Endodermal cell (in vitro differentiated cells): Measurements from ENCODE around the gene IRX2. TPM values are rescaled to one million over a fixed set of nuclear protein-coding genes. Genes with fewer than 3 reads are reported as not detected.
A peak's percentile ranks its signal among the peaks of the same experiment; 100 is the strongest.

Experiments
- DNase-seq: peaks from one replicate; pipeline ENCODE4 v3.0.0-alpha.2; 2017
- H3K27ac ChIP-seq: 2 replicates; pipeline ENCODE4 v1.5.1; 2013; ENCODE audit warnings: mild to moderate bottlenecking, low read depth, low read length, moderate library complexity
- H3K27me3 ChIP-seq: 2 replicates; pipeline ENCODE4 v1.6.1; 2013; ENCODE audit warnings: mild to moderate bottlenecking, low read length, moderate library complexity; ENCODE audit not compliant: insufficient read depth, control insufficient read depth, poor library complexity, severe bottlenecking
- H3K36me3 ChIP-seq: 2 replicates; pipeline ENCODE4 v1.7.0; 2013; ENCODE audit warnings: mild to moderate bottlenecking, low read length, moderate library complexity; ENCODE audit not compliant: control insufficient read depth, insufficient read depth
- H3K4me1 ChIP-seq: one replicate; pipeline ENCODE4 v1.7.0; 2013; ENCODE audit warnings: low read length; ENCODE audit not compliant: control insufficient read depth, insufficient read depth
- H3K4me3 ChIP-seq: 2 replicates; pipeline ENCODE4 v1.5.1; 2013; ENCODE audit warnings: mild to moderate bottlenecking, low read length, moderate library complexity
- H3K9ac ChIP-seq: 2 replicates; pipeline ENCODE4 v1.6.1; 2013; ENCODE audit warnings: mild to moderate bottlenecking, low read length, moderate library complexity; ENCODE audit not compliant: poor library complexity, severe bottlenecking; ENCODE audit errors: extremely low read depth
- H3K9me3 ChIP-seq: 2 replicates; pipeline ENCODE4 v1.6.1; 2013; ENCODE audit warnings: mild to moderate bottlenecking, low read length, moderate library complexity; ENCODE audit not compliant: control insufficient read depth
- H3K27ac Mint-ChIP-seq: 2 replicates; pipeline ENCODE4 v1.8.0; 2020; ENCODE audit warnings: mixed read lengths
- H3K27me3 Mint-ChIP-seq: 2 replicates; pipeline ENCODE4 v1.8.0; 2021; ENCODE audit warnings: mild to moderate bottlenecking, mixed read lengths; ENCODE audit not compliant: insufficient read depth
- H3K36me3 Mint-ChIP-seq: 2 replicates; pipeline ENCODE4 v1.8.0; 2020; ENCODE audit warnings: low read depth, mixed read lengths
- H3K4me1 Mint-ChIP-seq: 2 replicates; pipeline ENCODE4 v1.8.0; 2020; ENCODE audit warnings: mixed read lengths
- H3K4me3 Mint-ChIP-seq: 2 replicates; pipeline ENCODE4 v1.8.0; 2020; ENCODE audit warnings: mild to moderate bottlenecking, moderate library complexity, mixed read lengths
- H3K9me3 Mint-ChIP-seq: 2 replicates; pipeline ENCODE4 v1.8.0; 2020; ENCODE audit warnings: mild to moderate bottlenecking, mixed read lengths
- CTCF ChIP-seq: fragments of 200-600 bp; sonication (generic); conservative IDR thresholded peaks from 2 replicates; pipeline ENCODE4 v1.5.0; 2021; ENCODE audit warnings: antibody characterized with exemption, mild to moderate bottlenecking
- WGBS, 2 experiments: methylation state at CpG; one replicate each; pipeline versions ENCODE4 v1.1.5 to v1.1.7; 2013; ENCODE audit warnings: missing lambda C conversion rate in 2 of 2, mixed read lengths in 1 of 2; ENCODE audit not compliant: insufficient coverage in 1 of 2, insufficient read length in 1 of 2; 5-methylcytosine and 5-hydroxymethylcytosine counted together
- total RNA-seq, 2 donors: library from RNA; stranded (reverse); fragmentation: NEBNext Ultra II Directional in 1 of 2; extraction: Animal tissue kit (Norgen Biotek cat#: 25700) in 1 of 2; gene quantifications; 2 replicates in 1 of 2; 3 replicates in 1 of 2; pipeline ENCODE4 v1.2.1, GENCODE V29; 2021

IRX2 gene
- total RNA-seq, 2 donors from 2014 or later = 4.2 to 6.9 TPM

- H3K4me3 ChIP-seq = no peak overlapping the region
- peak; percentile 90 for DNase-seq
- H3K27me3 ChIP-seq = no peaks in the 10 kb centered on the region
- no peak overlapping the region for H3K27ac ChIP-seq
- no peaks in the 10 kb centered on the region for H3K4me1 Mint-ChIP-seq
- peak overlapping the region; percentile 43 for H3K27ac Mint-ChIP-seq
- no peak overlapping the region for H3K9ac ChIP-seq
- no peaks in the 10 kb centered on the region for H3K36me3 Mint-ChIP-seq
- no peaks in the 10 kb centered on the region for H3K4me1 ChIP-seq
- H3K36me3 ChIP-seq = no peaks in the 10 kb centered on the region
- peaks cover 16% of the 10 kb centered on the region for H3K9me3 Mint-ChIP-seq
- H3K9me3 ChIP-seq = peaks cover 3% of the 10 kb centered on the region
- peak; percentile 30 for TF ChIP-seq CTCF
- H3K27me3 Mint-ChIP-seq = no peaks in the 10 kb centered on the region
- no peak overlapping the region for H3K4me3 Mint-ChIP-seq
- 91 to 93% methylated on average over 4 to 11 of the region's 11 CpGs for WGBS, 2 experiments
Measured at GRCh38 chr5:2780421-2781171, 29.1 kb upstream of the IRX2 start.

GRCh38 chr5:2779459-2779858 lies 28.0 kb upstream of the IRX2 start:
- Histone ChIP-seq H3K4me3 (no peak overlapping the region), H3K36me3 (no peaks in the 10 kb centered on the region), H3K27me3 (no peaks in the 10 kb centered on the region), H3K27ac (no peak overlapping the region), H3K4me1 (no peaks in the 10 kb centered on the region), H3K9ac (no peak overlapping the region), H3K9me3 (no peaks in the 10 kb centered on the region)
- Mint-ChIP-seq H3K4me3 (no peak overlapping the region), H3K36me3 (no peaks in the 10 kb centered on the region), H3K27ac (no peak overlapping the region), H3K4me1 (no peaks in the 10 kb centered on the region), H3K27me3 (no peaks in the 10 kb centered on the region), H3K9me3 (peaks cover 7% of the 10 kb centered on the region)
- no peak for DNase-seq
- no peak for TF ChIP-seq CTCF
- WGBS, 2 experiments = 81 to 87% methylated on average over 6 to 9 of the region's 9 CpGs

- Histone ChIP-seq H3K4me1 (no peaks in the 10 kb centered on the region), H3K4me3 (no peak overlapping the region), H3K36me3 (no peaks in the 10 kb centered on the region), H3K27me3 (no peaks in the 10 kb centered on the region), H3K9ac (no peak overlapping the region), H3K27ac (no peak overlapping the region), H3K9me3 (no peaks in the 10 kb centered on the region)
- no peak overlapping the region for H3K4me3 Mint-ChIP-seq
- 77 to 87% methylated on average over 17 to 19 of the region's 20 CpGs for WGBS, 2 experiments
- no peak for TF ChIP-seq CTCF
- no peaks in the 10 kb centered on the region for H3K27me3 Mint-ChIP-seq
- H3K9me3 Mint-ChIP-seq = no peaks in the 10 kb centered on the region
- H3K36me3 Mint-ChIP-seq = no peaks in the 10 kb centered on the region
- H3K27ac Mint-ChIP-seq = no peak overlapping the region
- no peak for DNase-seq
- no peaks in the 10 kb centered on the region for H3K4me1 Mint-ChIP-seq
Measured at GRCh38 chr5:2776337-2777302, 25.1 kb upstream of the IRX2 start.
